ENCODE data around the gene IL19. TPM values are rescaled to one million over a fixed set of nuclear protein-coding genes. Genes with fewer than 3 reads are reported as not detected.

IL19 gene
- total and polyA plus RNA-seq, 9 of the 15 experiments (the other 6 are each of a cell fraction or from before 2014, with no cell fraction given) = not detected

DNA sequence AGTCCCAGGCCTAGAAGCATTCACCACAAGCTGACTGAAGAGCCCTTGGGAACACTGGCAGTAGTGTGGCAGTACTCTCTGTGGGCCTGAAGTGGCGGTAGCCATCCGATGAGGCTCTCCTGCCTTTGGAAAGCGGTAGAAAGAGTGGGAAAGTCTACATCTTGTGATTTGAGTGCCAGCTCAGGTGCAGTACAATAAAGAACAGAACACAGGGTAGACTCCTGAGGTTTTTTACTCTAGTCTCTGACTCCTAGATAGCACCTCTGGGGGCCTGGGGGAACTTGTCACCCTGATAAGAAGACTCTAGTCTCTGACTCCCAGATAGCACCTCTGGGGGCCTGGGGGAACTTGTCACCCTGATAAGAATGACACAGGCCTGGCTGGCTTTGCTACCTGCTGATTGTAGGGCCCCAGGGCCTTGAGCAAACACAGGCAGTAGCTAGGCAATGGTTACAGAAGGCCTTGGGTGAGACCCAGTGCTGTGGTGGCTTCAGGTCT lies 76.8 kb downstream of the IL19 start (continued):
- TF ChIP-seq, protein P1, sequence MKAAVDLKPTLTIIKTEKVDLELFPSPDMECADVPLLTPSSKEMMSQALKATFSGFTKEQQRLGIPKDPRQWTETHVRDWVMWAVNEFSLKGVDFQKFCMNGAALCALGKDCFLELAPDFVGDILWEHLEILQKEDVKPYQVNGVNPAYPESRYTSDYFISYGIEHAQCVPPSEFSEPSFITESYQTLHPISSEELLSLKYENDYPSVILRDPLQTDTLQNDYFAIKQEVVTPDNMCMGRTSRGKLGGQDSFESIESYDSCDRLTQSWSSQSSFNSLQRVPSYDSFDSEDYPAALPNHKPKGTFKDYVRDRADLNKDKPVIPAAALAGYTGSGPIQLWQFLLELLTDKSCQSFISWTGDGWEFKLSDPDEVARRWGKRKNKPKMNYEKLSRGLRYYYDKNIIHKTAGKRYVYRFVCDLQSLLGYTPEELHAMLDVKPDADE (conservative IDR thresholded peaks at IDR 0.05; ENCODE audit: control insufficient read depth, low read depth, low read length) = peak; percentile 79
- peak; percentile 63 to 88; a peak in 2 of 4 replicates for TF ChIP-seq ARNT (IDR thresholded peaks at IDR 0.05)
- TF ChIP-seq PTRF (tag; IDR thresholded peaks at IDR 0.05) = no peak
- TF ChIP-seq, protein P2, sequence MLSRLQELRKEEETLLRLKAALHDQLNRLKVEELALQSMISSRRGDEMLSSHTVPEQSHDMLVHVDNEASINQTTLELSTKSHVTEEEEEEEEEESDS (CRISPR knock-in tag; IDR thresholded peaks at IDR 0.05) = no peak
- TF ChIP-seq, protein P3, sequence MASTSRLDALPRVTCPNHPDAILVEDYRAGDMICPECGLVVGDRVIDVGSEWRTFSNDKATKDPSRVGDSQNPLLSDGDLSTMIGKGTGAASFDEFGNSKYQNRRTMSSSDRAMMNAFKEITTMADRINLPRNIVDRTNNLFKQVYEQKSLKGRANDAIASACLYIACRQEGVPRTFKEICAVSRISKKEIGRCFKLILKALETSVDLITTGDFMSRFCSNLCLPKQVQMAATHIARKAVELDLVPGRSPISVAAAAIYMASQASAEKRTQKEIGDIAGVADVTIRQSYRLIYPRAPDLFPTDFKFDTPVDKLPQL (IDR thresholded peaks at IDR 0.05; ENCODE audit: extremely low read depth, insufficient read length) = no peak
- peak; percentile 74 to 91; a peak in 3 of 4 replicates for TF ChIP-seq RCOR1 (IDR thresholded peaks at IDR 0.05; ENCODE audit: borderline replicate concordance in 1 of 2, low read depth in 2 of 2, low read length in 2 of 2)
- no peak for TF ChIP-seq ZNF146 (CRISPR knock-in tag; IDR thresholded peaks at IDR 0.05; ENCODE audit: unreplicated experiment)
- peak; percentile 95; the same call in 1 of the 2 replicates for TF ChIP-seq ZEB2 (IDR thresholded peaks at IDR 0.05)
- TF ChIP-seq TCFL5 (CRISPR knock-in tag; conservative IDR thresholded peaks at IDR 0.05) = no peak
- TF ChIP-seq CHD1 (IDR thresholded peaks at IDR 0.05; ENCODE audit: low read length) = no peak
- peak; percentile 84 for TF ChIP-seq LEF1 (IDR thresholded peaks at IDR 0.05)
- peak; percentile 27; the same call in 1 of the 2 replicates for TF ChIP-seq ERF (CRISPR knock-in tag; IDR thresholded peaks at IDR 0.05)
- TF ChIP-seq ZNF12 (CRISPR knock-in tag; IDR thresholded peaks at IDR 0.05) = no peak
- TF ChIP-seq PHB2 (IDR thresholded peaks at IDR 0.05; ENCODE audit: low read depth) = peak; percentile 88
- no peak for TF ChIP-seq TSC22D4 (tag; IDR thresholded peaks at IDR 0.05)
- TF ChIP-seq ZNF124 (CRISPR knock-in tag; IDR thresholded peaks at IDR 0.05) = no peak
- TF ChIP-seq, protein P4, sequence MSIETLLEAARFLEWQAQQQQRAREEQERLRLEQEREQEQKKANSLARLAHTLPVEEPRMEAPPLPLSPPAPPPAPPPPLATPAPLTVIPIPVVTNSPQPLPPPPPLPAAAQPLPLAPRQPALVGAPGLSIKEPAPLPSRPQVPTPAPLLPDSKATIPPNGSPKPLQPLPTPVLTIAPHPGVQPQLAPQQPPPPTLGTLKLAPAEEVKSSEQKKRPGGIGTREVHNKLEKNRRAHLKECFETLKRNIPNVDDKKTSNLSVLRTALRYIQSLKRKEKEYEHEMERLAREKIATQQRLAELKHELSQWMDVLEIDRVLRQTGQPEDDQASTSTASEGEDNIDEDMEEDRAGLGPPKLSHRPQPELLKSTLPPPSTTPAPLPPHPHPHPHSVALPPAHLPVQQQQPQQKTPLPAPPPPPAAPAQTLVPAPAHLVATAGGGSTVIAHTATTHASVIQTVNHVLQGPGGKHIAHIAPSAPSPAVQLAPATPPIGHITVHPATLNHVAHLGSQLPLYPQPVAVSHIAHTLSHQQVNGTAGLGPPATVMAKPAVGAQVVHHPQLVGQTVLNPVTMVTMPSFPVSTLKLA (conservative IDR thresholded peaks at IDR 0.05) = peak in 1 of 2 experiments; percentile 57; a peak in 2 of 4 replicates
- TF ChIP-seq ZNF766 (CRISPR knock-in tag; conservative IDR thresholded peaks at IDR 0.05) = peak; percentile 86
- TF ChIP-seq ZNF561 (CRISPR knock-in tag; conservative IDR thresholded peaks at IDR 0.05) = no peak
- TF ChIP-seq PTBP1 (IDR thresholded peaks at IDR 0.05; ENCODE audit: low read depth, low read length) = 0 out of 2 replicates have a peak, but pooled peaks have one; percentile 55
- peak; percentile 98 to 99 for TF ChIP-seq TRIM24 (IDR thresholded peaks at IDR 0.05)
- TF ChIP-seq MAZ (CRISPR knock-in tag; conservative IDR thresholded peaks at IDR 0.05 in 1 of 2, IDR thresholded peaks at IDR 0.05 in 1 of 2) = peak; percentile 54 to 79; a peak in 2 of 4 replicates
- peak; percentile 27; the same call in 1 of the 2 replicates for TF ChIP-seq ZNF24 (IDR thresholded peaks at IDR 0.05)
- peak; percentile 99 for TF ChIP-seq POLR2AphosphoS5 (IDR thresholded peaks at IDR 0.05; ENCODE audit: control insufficient read depth, insufficient read depth, low read depth, low read length)
- no peak for TF ChIP-seq ZC3H8 (IDR thresholded peaks at IDR 0.05)

Measured in K562 (cell line).